GM12878 (cell line): ENCODE data around the gene FKBP15. TPM values are rescaled to one million over a fixed set of nuclear protein-coding genes. Genes with fewer than 3 reads are reported as not detected.

Source experiments
- BMI1 ChIP-seq: fragments of 450-650 bp; IDR thresholded peaks from 2 replicates; pipeline ENCODE4 v1.6.1; 2016; ENCODE audit warnings: mild to moderate bottlenecking, moderate library complexity, borderline replicate concordance
- CEBPZ ChIP-seq: fragments of 150-350 bp; IDR thresholded peaks from 2 replicates; pipeline ENCODE4 v1.6.1; 2016; ENCODE audit warnings: low read depth, low read length
- CHD2 ChIP-seq: IDR thresholded peaks from 2 replicates; pipeline ENCODE4 v1.6.1; 2011; ENCODE audit warnings: low read depth, low read length, improper control_type of control experiment, borderline replicate concordance
- CREB1 ChIP-seq: IDR thresholded peaks from 2 replicates; pipeline ENCODE4 v1.6.1; 2012; ENCODE audit warnings: low read depth, mild to moderate bottlenecking, inconsistent platforms
- FOS ChIP-seq: IDR thresholded peaks from 3 replicates; pipeline ENCODE4 v1.6.1; 2011; ENCODE audit warnings: borderline replicate concordance; ENCODE audit not compliant: insufficient read length; ENCODE audit errors: extremely low read depth
- FOXM1 ChIP-seq: IDR thresholded peaks from 2 replicates; pipeline ENCODE4 v1.6.1; 2012; ENCODE audit warnings: low read depth, mild to moderate bottlenecking, inconsistent platforms, low read length, moderate library complexity
- GATAD2B ChIP-seq: fragments of 450-650 bp; conservative IDR thresholded peaks from 2 replicates; pipeline ENCODE4 v1.6.1; 2017; ENCODE audit warnings: low read depth, mild to moderate bottlenecking, moderate library complexity
- HDGF ChIP-seq: fragments of 450-650 bp; IDR thresholded peaks from 2 replicates; pipeline ENCODE4 v1.6.1; 2016; ENCODE audit warnings: antibody characterized with exemption
- NFIC ChIP-seq: IDR thresholded peaks from 2 replicates; pipeline ENCODE4 v1.6.1; 2012; ENCODE audit warnings: low read depth, mild to moderate bottlenecking, inconsistent platforms, low read length, moderate library complexity
- POLR2AphosphoS5 ChIP-seq: IDR thresholded peaks from 2 replicates; pipeline ENCODE4 v1.6.1; 2011; ENCODE audit warnings: mild to moderate bottlenecking, low read length, inconsistent platforms
- SIX5 ChIP-seq: IDR thresholded peaks from 2 replicates; pipeline ENCODE4 v1.6.1; 2011; ENCODE audit warnings: mild to moderate bottlenecking, low read depth, low read length, moderate library complexity; ENCODE audit not compliant: severe bottlenecking
- SREBF1 ChIP-seq: IDR thresholded peaks from 2 replicates; pipeline ENCODE4 v1.6.1; 2012; ENCODE audit warnings: mild to moderate bottlenecking, low read length
- SREBF2 ChIP-seq: IDR thresholded peaks from 2 replicates; pipeline ENCODE4 v1.6.1; 2012; ENCODE audit warnings: mild to moderate bottlenecking, low read length
- TBL1XR1 ChIP-seq: IDR thresholded peaks from 2 replicates; pipeline ENCODE4 v1.6.1; 2012; ENCODE audit warnings: low read depth, low read length, improper control_type of control experiment
- TCF7 ChIP-seq: IDR thresholded peaks from 2 replicates; pipeline ENCODE4 v1.6.1; 2014; ENCODE audit warnings: antibody characterized with exemption, borderline replicate concordance
- ZNF384 ChIP-seq: IDR thresholded peaks from 2 replicates; pipeline ENCODE4 v1.6.1; 2012; ENCODE audit warnings: low read depth, mild to moderate bottlenecking, low read length, improper control_type of control experiment, borderline replicate concordance
- ZNF622 ChIP-seq: fragments of 450-650 bp; IDR thresholded peaks from 2 replicates; pipeline ENCODE4 v1.6.1; 2017; ENCODE audit warnings: mild to moderate bottlenecking, inconsistent platforms
- ZSCAN29 ChIP-seq: fragments of 450-650 bp; IDR thresholded peaks from 2 replicates; pipeline ENCODE4 v1.6.1; 2017; ENCODE audit warnings: mild to moderate bottlenecking, moderate library complexity
- polyA plus RNA-seq, 11 experiments: library from polyadenylated mRNA; depleted of rRNA in 4 of 11; unstranded in 6 of 11; stranded (reverse) in 5 of 11; fragments of >200 nt; fragmentation: Nextera tagmentation in 4 of 11; fragmentation: Illumina TruSeq in 1 of 11; extraction: Ambion mirVana in 4 of 11; extraction: Trizol in 1 of 11; gene quantifications; 1 replicate in 1 of 11; 2 replicates in 10 of 11; pipeline versions ENCODE4 v1.2.1 to v1.2.3, GENCODE V29; 2011 to 2016; ENCODE audit warnings: inconsistent platforms in 2 of 11, missing spikeins in 2 of 11, low read depth in 1 of 11
- total RNA-seq, 4 experiments: library from RNA; depleted of rRNA in 3 of 4; stranded (reverse); fragments of >200 nt in 3 of 4; fragmentation: Illumina TruSeq in 1 of 4; extraction: Trizol in 1 of 4; gene quantifications; 2 replicates each; pipeline versions ENCODE4 v1.2.1 to v1.2.3, GENCODE V29; 2013 to 2021
- TF ChIP-seq, protein P1 (sequence below): IDR thresholded peaks from 2 replicates; pipeline ENCODE4 v1.6.1; 2012; ENCODE audit warnings: low read depth, low read length, improper control_type of control experiment
- TF ChIP-seq, protein P2 (sequence below): fragments of 450-650 bp; IDR thresholded peaks from 2 replicates; pipeline ENCODE4 v1.6.1; 2016; ENCODE audit warnings: mild to moderate bottlenecking, moderate library complexity, borderline replicate concordance
- TF ChIP-seq, protein P3 (sequence below): IDR thresholded peaks from 2 replicates; pipeline ENCODE4 v1.6.1; 2012; ENCODE audit warnings: low read length, inconsistent platforms

Gene FKBP15
- total and polyA plus RNA-seq, 10 of the 15 experiments (the other 5 are each of a cell fraction or from before 2014, with no cell fraction given) = 5.0 to 53.4 (median 21.2) TPM

DNA sequence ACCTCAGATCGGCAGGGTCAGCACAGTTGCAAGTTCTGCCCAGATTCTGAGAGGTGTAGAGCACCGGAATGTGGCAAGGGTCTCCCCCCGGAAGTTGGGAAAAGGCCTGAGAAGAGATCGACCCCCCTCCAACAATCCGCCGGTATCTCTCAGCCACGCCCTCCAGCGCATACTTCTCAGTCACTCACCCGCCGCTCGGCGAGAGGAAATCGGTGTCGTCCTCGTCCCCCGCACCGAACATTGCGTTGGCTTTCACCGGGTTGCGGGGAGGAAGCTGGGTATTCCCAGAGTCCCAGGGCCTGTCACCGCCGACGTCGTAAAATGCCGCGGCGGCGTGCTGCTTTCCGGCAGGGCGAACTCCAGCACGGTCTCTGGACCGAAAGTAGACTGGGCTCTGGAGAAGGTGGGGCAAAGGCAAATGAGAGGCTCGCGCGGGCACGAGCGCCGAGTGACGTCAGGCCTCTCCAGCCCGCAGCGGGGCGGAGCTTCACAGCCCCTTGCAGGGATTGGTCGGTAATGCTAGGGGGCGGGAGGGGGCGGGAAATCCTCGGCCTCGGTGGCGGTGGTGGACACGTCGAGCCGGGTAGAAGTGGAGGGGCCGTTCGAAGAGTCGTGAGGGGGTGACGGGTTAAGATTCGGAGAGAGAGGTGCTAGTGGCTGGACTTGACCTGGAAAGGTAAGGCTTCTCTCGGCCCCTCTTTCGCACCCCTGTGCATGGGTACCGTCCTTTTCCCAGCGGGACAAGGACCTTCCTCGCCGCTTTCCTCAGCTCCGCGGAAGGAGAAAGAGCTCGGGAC lies at the start of gene FKBP15, which contains the start of gene SLC31A1 (continued):
- TF ChIP-seq, protein P1, sequence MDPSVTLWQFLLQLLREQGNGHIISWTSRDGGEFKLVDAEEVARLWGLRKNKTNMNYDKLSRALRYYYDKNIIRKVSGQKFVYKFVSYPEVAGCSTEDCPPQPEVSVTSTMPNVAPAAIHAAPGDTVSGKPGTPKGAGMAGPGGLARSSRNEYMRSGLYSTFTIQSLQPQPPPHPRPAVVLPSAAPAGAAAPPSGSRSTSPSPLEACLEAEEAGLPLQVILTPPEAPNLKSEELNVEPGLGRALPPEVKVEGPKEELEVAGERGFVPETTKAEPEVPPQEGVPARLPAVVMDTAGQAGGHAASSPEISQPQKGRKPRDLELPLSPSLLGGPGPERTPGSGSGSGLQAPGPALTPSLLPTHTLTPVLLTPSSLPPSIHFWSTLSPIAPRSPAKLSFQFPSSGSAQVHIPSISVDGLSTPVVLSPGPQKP = peak; percentile 56
- TF ChIP-seq CHD2 (peak; percentile 51), ZSCAN29 (no peak), HDGF (0 out of 2 replicates have a peak, but pooled peaks have one; percentile 66), GATAD2B (peak; percentile 90), BMI1 (no peak), SREBF1 (no peak), TBL1XR1 (0 out of 2 replicates have a peak, but pooled peaks have one; percentile 27), FOXM1 (no peak), NFIC (no peak), CEBPZ (no peak), SREBF2 (no peak), POLR2AphosphoS5 (peak; percentile 68; the same call in 1 of the 2 replicates), TCF7 (no peak), ZNF622 (no peak), CREB1 (peak; percentile 85; the same call in 1 of the 2 replicates), SIX5 (peak; percentile 12), FOS (no peak), ZNF384 (no peak; the same call in 1 of the 2 replicates)
- TF ChIP-seq, protein P2, sequence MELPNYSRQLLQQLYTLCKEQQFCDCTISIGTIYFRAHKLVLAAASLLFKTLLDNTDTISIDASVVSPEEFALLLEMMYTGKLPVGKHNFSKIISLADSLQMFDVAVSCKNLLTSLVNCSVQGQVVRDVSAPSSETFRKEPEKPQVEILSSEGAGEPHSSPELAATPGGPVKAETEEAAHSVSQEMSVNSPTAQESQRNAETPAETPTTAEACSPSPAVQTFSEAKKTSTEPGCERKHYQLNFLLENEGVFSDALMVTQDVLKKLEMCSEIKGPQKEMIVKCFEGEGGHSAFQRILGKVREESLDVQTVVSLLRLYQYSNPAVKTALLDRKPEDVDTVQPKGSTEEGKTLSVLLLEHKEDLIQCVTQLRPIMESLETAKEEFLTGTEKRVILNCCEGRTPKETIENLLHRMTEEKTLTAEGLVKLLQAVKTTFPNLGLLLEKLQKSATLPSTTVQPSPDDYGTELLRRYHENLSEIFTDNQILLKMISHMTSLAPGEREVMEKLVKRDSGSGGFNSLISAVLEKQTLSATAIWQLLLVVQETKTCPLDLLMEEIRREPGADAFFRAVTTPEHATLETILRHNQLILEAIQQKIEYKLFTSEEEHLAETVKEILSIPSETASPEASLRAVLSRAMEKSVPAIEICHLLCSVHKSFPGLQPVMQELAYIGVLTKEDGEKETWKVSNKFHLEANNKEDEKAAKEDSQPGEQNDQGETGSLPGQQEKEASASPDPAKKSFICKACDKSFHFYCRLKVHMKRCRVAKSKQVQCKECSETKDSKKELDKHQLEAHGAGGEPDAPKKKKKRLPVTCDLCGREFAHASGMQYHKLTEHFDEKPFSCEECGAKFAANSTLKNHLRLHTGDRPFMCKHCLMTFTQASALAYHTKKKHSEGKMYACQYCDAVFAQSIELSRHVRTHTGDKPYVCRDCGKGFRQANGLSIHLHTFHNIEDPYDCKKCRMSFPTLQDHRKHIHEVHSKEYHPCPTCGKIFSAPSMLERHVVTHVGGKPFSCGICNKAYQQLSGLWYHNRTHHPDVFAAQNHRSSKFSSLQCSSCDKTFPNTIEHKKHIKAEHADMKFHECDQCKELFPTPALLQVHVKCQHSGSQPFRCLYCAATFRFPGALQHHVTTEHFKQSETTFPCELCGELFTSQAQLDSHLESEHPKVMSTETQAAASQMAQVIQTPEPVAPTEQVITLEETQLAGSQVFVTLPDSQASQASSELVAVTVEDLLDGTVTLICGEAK = no peak; the same call in 1 of the 2 replicates
- TF ChIP-seq, protein P3, sequence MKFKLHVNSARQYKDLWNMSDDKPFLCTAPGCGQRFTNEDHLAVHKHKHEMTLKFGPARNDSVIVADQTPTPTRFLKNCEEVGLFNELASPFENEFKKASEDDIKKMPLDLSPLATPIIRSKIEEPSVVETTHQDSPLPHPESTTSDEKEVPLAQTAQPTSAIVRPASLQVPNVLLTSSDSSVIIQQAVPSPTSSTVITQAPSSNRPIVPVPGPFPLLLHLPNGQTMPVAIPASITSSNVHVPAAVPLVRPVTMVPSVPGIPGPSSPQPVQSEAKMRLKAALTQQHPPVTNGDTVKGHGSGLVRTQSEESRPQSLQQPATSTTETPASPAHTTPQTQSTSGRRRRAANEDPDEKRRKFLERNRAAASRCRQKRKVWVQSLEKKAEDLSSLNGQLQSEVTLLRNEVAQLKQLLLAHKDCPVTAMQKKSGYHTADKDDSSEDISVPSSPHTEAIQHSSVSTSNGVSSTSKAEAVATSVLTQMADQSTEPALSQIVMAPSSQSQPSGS = no peak
